ENCODE results near the gene ARF4.
"Not testable (repeated sequence)": the region's sequence is repeated elsewhere in the genome, so short reads cannot be mapped to it uniquely, and the experiment has no call there.

Gene ARF4
- long read RNA-seq, donor 1, transcript ARF4-201 (6 exons, 1,660 nt), result major isoform, 103 of 105 reads
- long read RNA-seq, donor 1, partial matches to known transcripts, result 0 of 105 reads
- long read RNA-seq, donor 1, other reads (novel, unspliced or antisense), result 0 of 105 reads
- long read RNA-seq, donor 2, transcript ARF4-201 (6 exons, 1,660 nt), result major isoform, 51 of 51 reads
- long read RNA-seq, donor 2, partial matches to known transcripts, result 0 of 51 reads
- long read RNA-seq, donor 2, other reads (novel, unspliced or antisense), result 0 of 51 reads
- long read RNA-seq, donor 3, transcript ARF4-201 (6 exons, 1,660 nt), result major isoform, 44 of 59 reads
- long read RNA-seq, donor 3, partial matches to known transcripts, result 14 of 59 reads
- long read RNA-seq, donor 3, other reads (novel, unspliced or antisense), result 0 of 59 reads
- long read RNA-seq, donor 4, transcript ARF4-201 (6 exons, 1,660 nt), result major isoform, 70 of 91 reads
- long read RNA-seq, donor 4, partial matches to known transcripts, result 20 of 91 reads
- long read RNA-seq, donor 4, other reads (novel, unspliced or antisense), result 0 of 91 reads
- long read RNA-seq, donor 5, transcript ARF4-201 (6 exons, 1,660 nt), result major isoform, 87 of 87 reads
- long read RNA-seq, donor 5, partial matches to known transcripts, result 0 of 87 reads
- long read RNA-seq, donor 5, other reads (novel, unspliced or antisense), result 0 of 87 reads
- long read RNA-seq, donor 6, transcript ARF4-201 (6 exons, 1,660 nt), result major isoform, 71 of 73 reads
- long read RNA-seq, donor 6, partial matches to known transcripts, result 0 of 73 reads
- long read RNA-seq, donor 6, other reads (novel, unspliced or antisense), result 0 of 73 reads
- long read RNA-seq, donor 7, transcript ARF4-201 (6 exons, 1,660 nt), result major isoform, 145 of 147 reads
- long read RNA-seq, donor 7, partial matches to known transcripts, result 0 of 147 reads
- long read RNA-seq, donor 7, other reads (novel, unspliced or antisense), result 0 of 147 reads
- long read RNA-seq, donor 8, transcript ARF4-201 (6 exons, 1,660 nt), result major isoform, 89 of 90 reads
- long read RNA-seq, donor 8, partial matches to known transcripts, result 0 of 90 reads
- long read RNA-seq, donor 8, other reads (novel, unspliced or antisense), result 0 of 90 reads

DNA sequence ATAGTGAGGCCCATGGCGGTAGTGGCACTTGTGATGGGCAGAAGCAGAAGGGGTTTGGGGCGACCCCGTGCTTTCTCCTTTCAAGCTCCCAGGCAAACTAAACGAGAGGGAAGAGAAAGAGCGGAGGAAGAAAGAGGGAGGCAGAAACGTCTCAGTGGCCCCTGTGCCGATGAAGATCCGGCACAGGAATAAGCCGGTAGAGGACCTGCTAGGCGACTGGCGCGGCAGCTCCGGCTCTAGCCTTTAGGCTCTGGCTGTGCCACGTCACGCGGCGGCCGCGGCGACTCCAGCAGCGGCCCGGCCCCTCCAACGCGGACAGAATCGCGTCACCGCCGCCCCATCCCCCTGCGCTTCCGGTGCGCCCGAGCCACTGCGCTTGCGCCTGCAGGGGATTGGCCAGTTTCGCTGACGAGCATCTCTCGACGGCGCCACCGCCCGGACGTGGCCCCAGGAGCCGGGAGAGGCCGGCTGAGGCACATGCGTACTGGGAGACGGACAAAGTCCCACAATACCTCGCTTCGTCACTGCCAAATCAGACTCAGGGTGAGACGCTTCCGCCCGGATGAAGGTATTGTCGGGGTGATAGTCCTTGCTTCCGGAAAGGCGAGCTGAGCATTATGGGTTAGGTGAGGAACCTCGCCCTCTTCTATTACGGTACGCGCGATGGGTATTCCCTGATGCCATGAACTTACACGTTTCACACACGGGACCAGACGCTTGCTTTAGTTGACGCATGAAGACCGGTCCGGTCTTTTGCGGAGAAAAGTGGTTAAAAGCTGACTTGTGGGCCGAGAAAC lies at the start of gene ARF4:
Gene ARF4, minus strand, starts transcription at position 218 of the 797 bp plus-strand sequence. Its CDS starts 204 bp downstream, at position 14.
- peak; percentile 97 for DNase-seq

GRCh38 chr3:57646723-57647122 lies 49.6 kb upstream of the ARF4 start:
- no peak for DNase-seq

GRCh38 chr3:57644740-57645139 lies 47.6 kb upstream of the ARF4 start:
- no peak for DNase-seq

DNA sequence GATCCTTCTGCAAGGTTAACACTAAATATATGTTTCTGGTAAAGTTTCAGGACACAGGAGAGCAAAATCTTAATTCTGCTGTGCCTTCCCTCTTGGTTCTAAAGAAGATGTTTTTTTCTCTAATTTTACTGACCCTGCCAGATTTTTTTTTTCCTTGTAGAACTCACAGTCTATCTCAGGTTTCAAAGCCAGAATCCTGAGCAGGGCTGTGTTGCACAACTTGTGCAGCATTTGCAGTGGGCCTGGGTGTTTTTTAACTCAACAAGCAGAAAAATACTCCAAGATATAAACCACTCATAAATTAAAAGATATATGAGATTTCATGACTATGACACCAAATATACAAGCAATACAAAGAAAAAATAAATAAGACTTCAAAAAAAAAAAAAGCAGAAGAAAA lies 40.2 kb upstream of the ARF4 start:
- no peak for DNase-seq

GRCh38 chr3:57634259-57634658 lies 37.1 kb upstream of the ARF4 start:
- DNase-seq, result not testable (repeated sequence)

- DNase-seq, result no peak
These were observed 30.8 kb upstream of the ARF4 start for GRCh38 chr3:57627976-57628375.

GRCh38 chr3:57624801-57625200 lies 27.7 kb upstream of the ARF4 start:
- no peak for DNase-seq

GRCh38 chr3:57622362-57622761 lies 25.2 kb upstream of the ARF4 start:
- DNase-seq, result no peak

- DNase-seq, result no peak
These were observed 20.6 kb upstream of the ARF4 start for GRCh38 chr3:57617739-57618138.

GRCh38 chr3:57616233-57616632 lies 19.1 kb upstream of the ARF4 start:
- no peak for DNase-seq

GRCh38 chr3:57611870-57612269 lies 14.7 kb upstream of the ARF4 start:
- DNase-seq, result not testable (repeated sequence)

- no peak for DNase-seq
These were observed 8.5 kb upstream of the ARF4 start for GRCh38 chr3:57605683-57606082.

- no peak for DNase-seq
These were observed 7.8 kb upstream of the ARF4 start for GRCh38 chr3:57604971-57605370.

GRCh38 chr3:57600195-57600594 lies 3.1 kb upstream of the ARF4 start:
- DNase-seq, result no peak

DNA sequence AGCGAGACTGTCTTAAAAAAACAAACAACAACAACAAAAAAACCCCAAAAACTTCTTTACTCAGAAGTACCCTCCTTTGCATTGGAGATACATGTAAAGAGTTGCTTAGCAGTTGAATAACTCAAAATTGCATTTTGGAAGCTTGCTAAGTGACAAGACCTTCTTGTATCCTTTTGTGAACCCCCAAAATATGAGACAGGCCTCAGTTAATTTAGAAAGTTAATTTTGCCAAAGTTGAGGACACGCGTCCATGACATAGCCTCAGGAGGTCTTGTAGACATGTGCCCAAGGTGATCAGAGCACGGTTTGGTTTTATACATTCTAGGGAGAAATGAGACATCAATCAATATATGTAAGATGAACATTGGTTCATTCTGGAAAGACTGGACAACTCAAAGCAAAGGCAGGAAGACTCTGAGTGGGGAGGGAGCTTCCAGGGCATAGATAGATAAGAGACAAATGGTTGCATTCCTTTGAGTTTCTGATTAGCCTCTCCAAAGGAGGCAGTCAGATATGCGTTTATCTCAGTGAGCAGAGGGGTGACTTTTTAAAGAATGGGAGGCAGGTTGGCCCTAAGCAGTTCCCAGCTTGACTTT lies 1.7 kb upstream of the ARF4 start:
- DNase-seq, result no peak

- DNase-seq, result peak; percentile 82
These were observed 533 bp downstream of the ARF4 start for GRCh38 chr3:57596495-57597126.

DNA sequence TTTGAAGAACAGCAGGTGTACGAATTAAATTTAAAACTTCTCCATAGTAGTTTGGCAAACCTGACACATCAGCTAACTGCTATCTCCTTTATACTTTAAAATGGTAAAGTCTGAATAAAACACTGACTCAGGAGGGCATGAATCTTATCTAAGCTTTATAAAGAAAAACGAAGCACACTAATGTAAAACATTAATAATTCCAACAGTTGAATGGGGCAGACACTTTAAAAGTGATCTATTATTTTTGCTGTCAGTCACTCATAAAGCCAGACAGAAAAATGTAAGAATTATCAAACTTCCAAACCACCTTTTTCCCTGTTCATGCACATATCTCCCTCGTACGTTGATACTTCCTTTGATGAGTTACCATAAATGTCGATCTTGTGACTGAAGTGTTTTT lies 2.6 kb downstream of the ARF4 start:
- DNase-seq, result no peak

- DNase-seq, result no peak
These were observed 3.0 kb downstream of the ARF4 start for GRCh38 chr3:57594144-57594543.

GRCh38 chr3:57592306-57592705 lies 4.8 kb downstream of the ARF4 start:
- no peak for DNase-seq

GRCh38 chr3:57587905-57588304 lies 9.2 kb downstream of the ARF4 start:
- DNase-seq, result no peak

- no peak for DNase-seq
These were observed 10.4 kb downstream of the ARF4 start for GRCh38 chr3:57586778-57587177.

Measured in right kidney (tissue), 9 donors.